PC-3 (cell line): Measurements from ENCODE around the gene ARRB1. TPM values are rescaled to one million over a fixed set of nuclear protein-coding genes. Genes with fewer than 3 reads are reported as not detected.

ENCODE experiments used
- ATAC-seq: fragments of 200-7000 bp; cut with Tn5 transposase; 2 replicates; pipeline ENCODE4 v1.9.1; 2020; ENCODE audit warnings: mild to moderate bottlenecking, moderate library complexity
- BruUV-seq: library from RNA; stranded (reverse); fragments of 400-500 nt; replicated peaks from 2 replicates; lab custom pipeline; 2021; lab: Mats Ljungman, UMichigan
- CTCF ChIA-PET: fragments of 300-600 bp; sonication (Branson Sonifier 250); formaldehyde crosslinking; loops from one replicate; lab custom pipeline; 2022; ENCODE audit warnings: antibody characterized with exemption; lab: Charles Lee
- POLR2A ChIA-PET: fragments of 300-600 bp; sonication (Branson Sonifier 250); formaldehyde crosslinking; loops from one replicate; lab custom pipeline; 2022; ENCODE audit warnings: antibody characterized with exemption; ENCODE audit not compliant: unreplicated experiment; lab: Charles Lee
- DNase-seq: peaks from one replicate; pipeline ENCODE4 v3.0.0-alpha.2; 2015
- H2AFZ ChIP-seq: fragments of 300-600 bp; sonication (generic); 2 replicates; pipeline ENCODE4 v1.6.0; 2016; ENCODE audit warnings: antibody characterized with exemption, low read length
- H3F3A ChIP-seq: fragments of 300-600 bp; sonication (generic); one replicate; pipeline ENCODE4 v1.6.0; 2017; ENCODE audit warnings: antibody characterized with exemption, low read length, control low read depth, mild to moderate bottlenecking; ENCODE audit not compliant: unreplicated experiment
- H3K27ac ChIP-seq: fragments of 300-600 bp; sonication (generic); 2 replicates; pipeline ENCODE4 v1.5.1; 2016; ENCODE audit warnings: mild to moderate bottlenecking, low read length
- H3K27me3 ChIP-seq: fragments of 300-600 bp; sonication (generic); 2 replicates; pipeline ENCODE4 v1.6.1; 2016; ENCODE audit warnings: low read length, mixed read lengths
- H3K36me3 ChIP-seq: fragments of 300-600 bp; sonication (generic); 2 replicates; pipeline ENCODE4 v1.6.1; 2016; ENCODE audit warnings: low read depth, mixed run types, low read length, mixed read lengths
- H3K4me1 ChIP-seq: fragments of 300-600 bp; sonication (generic); 2 replicates; pipeline ENCODE4 v1.5.1; 2016; ENCODE audit warnings: low read length; ENCODE audit not compliant: insufficient read depth
- H3K4me2 ChIP-seq: fragments of 300-600 bp; sonication (generic); 2 replicates; pipeline ENCODE4 v1.6.0; 2016; ENCODE audit warnings: low read length
- H3K4me3 ChIP-seq: fragments of 300-600 bp; sonication (generic); 2 replicates; pipeline ENCODE4 v1.5.1; 2016; ENCODE audit warnings: mild to moderate bottlenecking, low read length, mixed read lengths
- H3K79me2 ChIP-seq: fragments of 300-600 bp; sonication (generic); 2 replicates; pipeline ENCODE4 v1.6.1; 2017; ENCODE audit warnings: low read length, mixed read lengths
- H3K9ac ChIP-seq: fragments of 300-600 bp; sonication (generic); 2 replicates; pipeline ENCODE4 v1.6.0; 2016; ENCODE audit warnings: mild to moderate bottlenecking, low read length
- H3K9me2 ChIP-seq: fragments of 300-600 bp; sonication (generic); replicated peaks from 2 replicates; pipeline ENCODE4 v1.6.1; 2016; ENCODE audit warnings: mixed run types, low read length, mixed read lengths
- H3K9me3 ChIP-seq: fragments of 300-600 bp; sonication (generic); 2 replicates; pipeline ENCODE4 v1.6.1; 2016; ENCODE audit warnings: low read length, mixed read lengths
- H4K20me1 ChIP-seq: fragments of 300-600 bp; sonication (generic); 2 replicates; pipeline ENCODE4 v1.6.1; 2016; ENCODE audit warnings: low read length, mixed read lengths
- EZH2 ChIP-seq: fragments of 300-600 bp; sonication (generic); IDR thresholded peaks from one replicate; pipeline ENCODE4 v1.6.1; 2017; ENCODE audit warnings: antibody characterized with exemption, mild to moderate bottlenecking, low read length; ENCODE audit not compliant: unreplicated experiment
- EZH2phosphoT487 ChIP-seq: fragments of 300-600 bp; sonication (generic); IDR thresholded peaks from 2 replicates; pipeline ENCODE4 v1.6.1; 2018; ENCODE audit warnings: mild to moderate bottlenecking, antibody characterized with exemption, low read length, borderline replicate concordance
- intact Hi-C: fragments of 100-400 bp; cut with micrococcal nuclease; formaldehyde crosslinking; loops from 2 replicates; pipeline ENCODE4 v1.9.0; 2023
- total RNA-seq: library from RNA; depleted of rRNA; stranded (reverse); fragments of >200 nt; gene quantifications from 2 replicates; pipeline ENCODE4 v1.2.3, GENCODE V29; 2014
- TF ChIP-seq, protein P1 (sequence below): fragments of 300-600 bp; sonication (generic); conservative IDR thresholded peaks from 2 replicates; pipeline ENCODE4 v1.5.1; 2017; ENCODE audit warnings: antibody characterized with exemption, low read depth, mild to moderate bottlenecking, low read length

ARRB1 gene
- total RNA-seq, 1 experiment from 2014 or later: 19.1 TPM

DNA sequence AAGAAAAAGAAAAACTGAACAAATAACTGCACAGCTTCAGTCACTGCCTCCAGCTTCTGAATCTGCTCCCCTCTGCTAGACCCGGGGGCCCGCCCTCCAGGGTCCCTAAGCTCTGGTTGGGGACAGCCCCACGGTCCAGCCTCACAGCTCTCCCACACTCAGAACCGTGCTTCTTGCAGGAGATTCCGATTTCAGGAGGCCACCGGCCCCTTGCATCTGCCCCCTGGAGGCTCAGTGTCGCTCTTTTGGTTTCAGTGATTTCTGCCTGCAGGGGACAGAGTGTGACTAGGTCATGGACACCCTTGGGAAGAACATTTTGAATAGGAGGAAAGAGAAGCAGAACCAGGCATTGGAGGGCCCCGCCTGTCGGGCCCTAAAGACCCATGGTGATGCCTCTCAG, 24.7 kb upstream of the ARRB1 start:
- Histone ChIP-seq H2AFZ (no peak overlapping the region), H3K9ac (no peak overlapping the region), H3K36me3 (no peaks in the 10 kb centered on the region), H3K27me3 (no peaks in the 10 kb centered on the region), H3K4me2 (no peak overlapping the region), H3K79me2 (no peaks in the 10 kb centered on the region), H3K4me3 (no peak overlapping the region), H3K9me3 (no peaks in the 10 kb centered on the region), H3K4me1 (peaks cover 18% of the 10 kb centered on the region), H3K27ac (no peak overlapping the region), H3F3A (no peaks in the 10 kb centered on the region), H4K20me1 (no peaks in the 10 kb centered on the region), H3K9me2 (no peaks in the 10 kb centered on the region)
- peak; percentile 15 for DNase-seq
- ChIA-PET POLR2A (no interaction called here), CTCF (no interaction called here)
- TF ChIP-seq, protein P1, sequence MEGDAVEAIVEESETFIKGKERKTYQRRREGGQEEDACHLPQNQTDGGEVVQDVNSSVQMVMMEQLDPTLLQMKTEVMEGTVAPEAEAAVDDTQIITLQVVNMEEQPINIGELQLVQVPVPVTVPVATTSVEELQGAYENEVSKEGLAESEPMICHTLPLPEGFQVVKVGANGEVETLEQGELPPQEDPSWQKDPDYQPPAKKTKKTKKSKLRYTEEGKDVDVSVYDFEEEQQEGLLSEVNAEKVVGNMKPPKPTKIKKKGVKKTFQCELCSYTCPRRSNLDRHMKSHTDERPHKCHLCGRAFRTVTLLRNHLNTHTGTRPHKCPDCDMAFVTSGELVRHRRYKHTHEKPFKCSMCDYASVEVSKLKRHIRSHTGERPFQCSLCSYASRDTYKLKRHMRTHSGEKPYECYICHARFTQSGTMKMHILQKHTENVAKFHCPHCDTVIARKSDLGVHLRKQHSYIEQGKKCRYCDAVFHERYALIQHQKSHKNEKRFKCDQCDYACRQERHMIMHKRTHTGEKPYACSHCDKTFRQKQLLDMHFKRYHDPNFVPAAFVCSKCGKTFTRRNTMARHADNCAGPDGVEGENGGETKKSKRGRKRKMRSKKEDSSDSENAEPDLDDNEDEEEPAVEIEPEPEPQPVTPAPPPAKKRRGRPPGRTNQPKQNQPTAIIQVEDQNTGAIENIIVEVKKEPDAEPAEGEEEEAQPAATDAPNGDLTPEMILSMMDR: peak; percentile 49
- TF ChIP-seq EZH2: no peak
- TF ChIP-seq EZH2phosphoT487: no peak
- ATAC-seq: no peak
- no TSS peak for BruUV-seq
- intact Hi-C loops: no loop called here

DNA sequence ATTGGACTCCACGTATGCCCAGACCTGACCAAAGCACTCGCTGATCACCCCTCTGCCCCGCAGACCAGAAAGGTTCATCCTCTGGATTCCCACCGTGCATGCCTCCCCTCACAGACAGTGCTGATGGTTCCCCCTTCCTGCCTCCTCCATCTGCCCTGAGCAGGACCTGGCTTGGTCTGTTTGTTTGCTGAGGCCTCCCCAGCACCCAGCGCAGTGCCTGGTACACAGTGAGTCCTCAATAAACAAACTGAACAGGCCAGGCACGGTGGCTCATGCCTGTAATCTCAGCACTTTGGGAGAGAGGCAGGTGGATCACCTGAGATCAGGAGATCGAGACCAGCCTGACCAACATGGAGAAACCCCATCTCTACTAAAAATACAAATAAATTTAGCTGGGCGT, 24.2 kb upstream of the ARRB1 start:
- no peaks in the 10 kb centered on the region for H3K9me2 ChIP-seq
- ChIA-PET POLR2A (no interaction called here), CTCF (no interaction called here)
- intact Hi-C loops: no loop called here
- H3K79me2 ChIP-seq: no peaks in the 10 kb centered on the region
- H3K9ac ChIP-seq: no peak overlapping the region
- no peaks in the 10 kb centered on the region for H3F3A ChIP-seq
- no peak overlapping the region for H3K4me3 ChIP-seq
- no peaks in the 10 kb centered on the region for H4K20me1 ChIP-seq
- no peak overlapping the region for H2AFZ ChIP-seq
- peaks cover 18% of the 10 kb centered on the region for H3K4me1 ChIP-seq
- no peak overlapping the region for H3K4me2 ChIP-seq
- TF ChIP-seq, protein P1: no peak
- TF ChIP-seq EZH2: no peak
- no peak for TF ChIP-seq EZH2phosphoT487
- H3K9me3 ChIP-seq: no peaks in the 10 kb centered on the region
- H3K36me3 ChIP-seq: no peaks in the 10 kb centered on the region
- no peaks in the 10 kb centered on the region for H3K27me3 ChIP-seq
- H3K27ac ChIP-seq: no peak overlapping the region
- DNase-seq: no peak
- ATAC-seq: no peak
- no TSS peak for BruUV-seq

DNA sequence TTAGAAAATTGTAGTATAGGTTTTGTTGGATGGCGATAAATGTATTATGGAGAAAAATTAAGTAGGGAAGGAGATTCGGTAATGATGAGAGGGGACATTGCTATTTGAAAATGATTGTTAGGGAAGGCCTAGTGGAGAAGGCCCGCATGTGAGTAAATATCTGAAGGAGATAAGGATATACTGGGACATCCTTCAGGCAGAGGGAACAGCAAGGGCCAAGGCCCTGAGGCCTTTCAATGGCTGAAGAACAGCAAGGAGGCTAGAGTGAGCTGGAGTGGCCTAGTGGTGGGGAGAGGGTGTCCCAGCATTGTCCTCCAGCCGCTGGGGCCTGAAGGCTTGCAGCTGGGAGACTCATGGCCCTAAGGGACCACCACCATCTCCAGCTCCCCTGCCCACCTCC, 23.2 kb upstream of the ARRB1 start:
- H3F3A ChIP-seq: no peaks in the 10 kb centered on the region
- H3K4me3 ChIP-seq: no peak overlapping the region
- no peak overlapping the region for H3K27ac ChIP-seq
- no peak overlapping the region for H2AFZ ChIP-seq
- intact Hi-C loops: no loop called here
- H3K36me3 ChIP-seq: no peaks in the 10 kb centered on the region
- H3K9ac ChIP-seq: no peak overlapping the region
- no peaks in the 10 kb centered on the region for H4K20me1 ChIP-seq
- ATAC-seq (no peak), DNase-seq (no peak)
- ChIA-PET POLR2A (no interaction called here), CTCF (no interaction called here)
- H3K27me3 ChIP-seq: no peaks in the 10 kb centered on the region
- no peaks in the 10 kb centered on the region for H3K9me3 ChIP-seq
- H3K9me2 ChIP-seq: no peaks in the 10 kb centered on the region
- H3K4me2 ChIP-seq: no peak overlapping the region
- H3K4me1 ChIP-seq: peaks cover 23% of the 10 kb centered on the region
- no peaks in the 10 kb centered on the region for H3K79me2 ChIP-seq
- TF ChIP-seq EZH2 (no peak), EZH2phosphoT487 (no peak)
- TF ChIP-seq, protein P1: no peak
- BruUV-seq: no TSS peak
